Erythroblast (primary cell): ENCODE data around the gene NFIC.

Experiments used
- GATA1 ChIP-seq: IDR thresholded peaks from 2 replicates; pipeline ENCODE4 v1.6.1; 2011; ENCODE audit warnings: low read depth, mild to moderate bottlenecking, control low read depth, low read length, moderate library complexity
- POLR2A ChIP-seq: IDR thresholded peaks from 2 replicates; pipeline ENCODE4 v1.6.1; 2011; ENCODE audit warnings: mild to moderate bottlenecking, low read length

DNA sequence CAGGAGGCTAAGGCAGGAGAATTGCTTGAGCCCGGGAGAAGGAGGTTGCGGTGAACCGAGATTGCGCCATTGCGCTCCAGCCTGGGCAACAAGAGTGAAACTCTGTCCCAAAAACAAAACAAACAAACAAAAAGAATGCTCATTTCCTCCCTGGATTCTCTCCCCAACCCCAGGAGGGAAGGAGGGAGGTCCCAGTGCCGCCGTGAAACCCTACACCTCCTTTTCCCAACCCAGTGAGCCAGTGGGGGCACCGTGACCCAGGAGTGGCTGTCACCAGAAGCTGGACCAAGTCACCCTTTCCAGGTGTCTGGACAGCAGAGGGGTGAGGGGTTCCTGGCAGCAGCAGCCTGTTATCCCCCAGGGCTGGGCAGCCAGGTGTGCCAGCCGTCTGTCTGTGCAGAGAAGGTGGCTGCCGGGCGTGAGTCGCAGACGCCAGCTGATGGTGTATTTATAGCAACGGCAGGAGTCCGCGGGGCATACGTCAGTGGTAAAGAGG, 23.5 kb downstream of the NFIC start:
- no peak for TF ChIP-seq POLR2A
- TF ChIP-seq GATA1, result no peak
